ENCODE measurements around the gene C12orf50.
A peak's percentile ranks its signal among the peaks of the same experiment; 100 is the strongest.
"Not testable (repeated sequence)": the region's sequence is repeated elsewhere in the genome, so short reads cannot be mapped to it uniquely, and the experiment has no call there.

Gene C12orf50

GRCh38 chr12:88035907-88036289, 6.7 kb upstream of the C12orf50 start:
- Histone ChIP-seq H3K27ac (ENCODE audit: low read depth, low read length) (no peak overlapping the region), H3K4me3 (ENCODE audit: low read depth, low read length) (peak overlapping the region; percentile 96), H3K36me3 (ENCODE audit: control insufficient read depth, insufficient read depth, low read length) (peaks cover 8% of the 10 kb centered on the region; the same call in 1 of the 2 replicates), H3K4me1 (ENCODE audit: control insufficient read depth, insufficient read depth, low read length) (peaks cover 25% of the 10 kb centered on the region), H3K27me3 (ENCODE audit: control insufficient read depth, insufficient read depth, low read length) (no peaks in the 10 kb centered on the region), H3K9me3 (ENCODE audit: control insufficient read depth, insufficient read depth, low read length) (no peaks in the 10 kb centered on the region), H3K9ac (ENCODE audit: low read depth, low read length) (peak overlapping the region; percentile 79)

GRCh38 chr12:88035271-88035906, 6.2 kb upstream of the C12orf50 start:
- peaks cover 25% of the 10 kb centered on the region for H3K4me1 ChIP-seq (ENCODE audit: control insufficient read depth, insufficient read depth, low read length)

DNA sequence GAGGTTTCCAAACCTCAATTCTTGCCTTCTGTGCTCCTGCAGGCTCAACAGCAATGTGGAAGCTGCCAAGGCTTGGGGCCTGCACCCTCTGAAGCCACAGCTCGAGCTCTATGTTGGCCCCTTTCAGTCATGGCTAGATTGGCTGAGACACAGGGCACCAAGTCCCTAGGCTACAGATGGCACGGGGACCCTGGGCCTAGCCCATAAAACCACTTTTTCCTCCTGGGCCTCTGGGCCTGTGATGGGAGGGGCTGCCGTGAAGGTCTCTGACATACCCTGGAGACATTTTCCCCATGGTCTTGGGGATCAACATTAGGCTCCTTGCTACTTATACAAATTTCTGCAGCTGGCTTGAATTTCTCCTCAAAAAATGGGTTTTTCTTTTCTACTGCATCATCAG, 2.0 kb upstream of the C12orf50 start:
- not testable (repeated sequence) for H3K9ac ChIP-seq (ENCODE audit: low read depth, low read length); H3K4me1 ChIP-seq (ENCODE audit: control insufficient read depth, insufficient read depth, low read length); H3K9me3 ChIP-seq (ENCODE audit: control insufficient read depth, insufficient read depth, low read length); H3K27ac ChIP-seq (ENCODE audit: low read depth, low read length); H3K4me3 ChIP-seq (ENCODE audit: low read depth, low read length); H3K36me3 ChIP-seq (ENCODE audit: control insufficient read depth, insufficient read depth, low read length); H3K27me3 ChIP-seq (ENCODE audit: control insufficient read depth, insufficient read depth, low read length)

More at GRCh38 chr12:88035271-88035906, 6.2 kb upstream of the C12orf50 start:
- Histone ChIP-seq H3K27ac (ENCODE audit: low read depth, low read length) (peak overlapping the region; percentile 26), H3K36me3 (ENCODE audit: control insufficient read depth, insufficient read depth, low read length) (peaks cover 4% of the 10 kb centered on the region; the same call in 1 of the 2 replicates), H3K27me3 (ENCODE audit: control insufficient read depth, insufficient read depth, low read length) (no peaks in the 10 kb centered on the region), H3K4me3 (ENCODE audit: low read depth, low read length) (peak overlapping the region; percentile 96), H3K9me3 (ENCODE audit: control insufficient read depth, insufficient read depth, low read length) (no peaks in the 10 kb centered on the region), H3K9ac (ENCODE audit: low read depth, low read length) (peak overlapping the region; percentile 79)

- Histone ChIP-seq H3K9me3 (ENCODE audit: control insufficient read depth, insufficient read depth, low read length) (no peaks in the 10 kb centered on the region), H3K4me1 (ENCODE audit: control insufficient read depth, insufficient read depth, low read length) (no peaks in the 10 kb centered on the region), H3K4me3 (ENCODE audit: low read depth, low read length) (no peak overlapping the region), H3K9ac (ENCODE audit: low read depth, low read length) (no peak overlapping the region), H3K27me3 (ENCODE audit: control insufficient read depth, insufficient read depth, low read length) (no peaks in the 10 kb centered on the region), H3K36me3 (ENCODE audit: control insufficient read depth, insufficient read depth, low read length) (no peaks in the 10 kb centered on the region), H3K27ac (ENCODE audit: low read depth, low read length) (no peak overlapping the region)
Observed at GRCh38 chr12:88026196-88026595, 3.0 kb downstream of the C12orf50 start.

- Histone ChIP-seq H3K27me3 (ENCODE audit: control insufficient read depth, insufficient read depth, low read length) (no peaks in the 10 kb centered on the region), H3K4me1 (ENCODE audit: control insufficient read depth, insufficient read depth, low read length) (no peaks in the 10 kb centered on the region), H3K36me3 (ENCODE audit: control insufficient read depth, insufficient read depth, low read length) (no peaks in the 10 kb centered on the region), H3K27ac (ENCODE audit: low read depth, low read length) (no peak overlapping the region), H3K9ac (ENCODE audit: low read depth, low read length) (no peak overlapping the region), H3K9me3 (ENCODE audit: control insufficient read depth, insufficient read depth, low read length) (peaks cover 14% of the 10 kb centered on the region; the same call in 1 of the 2 replicates), H3K4me3 (ENCODE audit: low read depth, low read length) (no peak overlapping the region)
Observed at GRCh38 chr12:88017964-88018363, 11.2 kb downstream of the C12orf50 start.

GRCh38 chr12:88015825-88016224, 13.4 kb downstream of the C12orf50 start:
- H3K36me3 ChIP-seq (ENCODE audit: control insufficient read depth, insufficient read depth, low read length) = no peaks in the 10 kb centered on the region
- H3K4me3 ChIP-seq (ENCODE audit: low read depth, low read length) = no peak overlapping the region
- H3K4me1 ChIP-seq (ENCODE audit: control insufficient read depth, insufficient read depth, low read length) = no peaks in the 10 kb centered on the region
- no peak overlapping the region for H3K9ac ChIP-seq (ENCODE audit: low read depth, low read length)
- no peak overlapping the region for H3K27ac ChIP-seq (ENCODE audit: low read depth, low read length)
- H3K27me3 ChIP-seq (ENCODE audit: control insufficient read depth, insufficient read depth, low read length) = no peaks in the 10 kb centered on the region
- H3K9me3 ChIP-seq (ENCODE audit: control insufficient read depth, insufficient read depth, low read length) = peaks cover 14% of the 10 kb centered on the region; the same call in 1 of the 2 replicates

GRCh38 chr12:88011755-88012154, 17.4 kb downstream of the C12orf50 start:
- no peak overlapping the region for H3K4me3 ChIP-seq (ENCODE audit: low read depth, low read length)
- H3K9me3 ChIP-seq (ENCODE audit: control insufficient read depth, insufficient read depth, low read length) = no peaks in the 10 kb centered on the region
- H3K36me3 ChIP-seq (ENCODE audit: control insufficient read depth, insufficient read depth, low read length) = no peaks in the 10 kb centered on the region
- H3K4me1 ChIP-seq (ENCODE audit: control insufficient read depth, insufficient read depth, low read length) = no peaks in the 10 kb centered on the region
- H3K27me3 ChIP-seq (ENCODE audit: control insufficient read depth, insufficient read depth, low read length) = no peaks in the 10 kb centered on the region
- no peak overlapping the region for H3K9ac ChIP-seq (ENCODE audit: low read depth, low read length)
- H3K27ac ChIP-seq (ENCODE audit: low read depth, low read length) = no peak overlapping the region

GRCh38 chr12:88006351-88006750, 22.9 kb downstream of the C12orf50 start:
- Histone ChIP-seq H3K9ac (ENCODE audit: low read depth, low read length) (no peak overlapping the region), H3K4me3 (ENCODE audit: low read depth, low read length) (no peak overlapping the region), H3K4me1 (ENCODE audit: control insufficient read depth, insufficient read depth, low read length) (no peaks in the 10 kb centered on the region), H3K9me3 (ENCODE audit: control insufficient read depth, insufficient read depth, low read length) (no peaks in the 10 kb centered on the region), H3K36me3 (ENCODE audit: control insufficient read depth, insufficient read depth, low read length) (no peaks in the 10 kb centered on the region), H3K27me3 (ENCODE audit: control insufficient read depth, insufficient read depth, low read length) (no peaks in the 10 kb centered on the region), H3K27ac (ENCODE audit: low read depth, low read length) (no peak overlapping the region)

DNA sequence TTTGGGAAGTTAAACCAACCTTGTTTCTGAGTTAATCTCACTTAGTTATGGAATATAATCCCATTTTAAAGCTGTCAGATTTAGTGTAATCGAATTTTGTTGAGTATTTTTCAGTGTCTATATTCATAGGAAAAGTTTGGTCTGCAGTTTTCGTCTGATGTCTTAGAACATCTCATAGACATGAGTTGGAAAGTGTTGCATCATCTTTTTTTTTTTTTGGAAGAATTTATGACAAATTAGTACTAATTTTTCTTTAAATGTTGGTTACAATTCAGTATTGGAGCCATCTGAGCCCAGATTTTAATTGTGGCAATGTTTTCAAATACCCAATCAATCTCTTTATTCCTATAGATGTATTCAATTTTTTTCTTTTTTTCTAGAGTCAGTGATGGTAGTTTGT, 27.9 kb downstream of the C12orf50 start:
- H3K36me3 ChIP-seq (ENCODE audit: control insufficient read depth, insufficient read depth, low read length) = no peaks in the 10 kb centered on the region

GRCh38 chr12:87995581-87996178, 33.5 kb downstream of the C12orf50 start:
- no peaks in the 10 kb centered on the region for H3K36me3 ChIP-seq (ENCODE audit: control insufficient read depth, insufficient read depth, low read length)
- no peak overlapping the region for H3K4me3 ChIP-seq (ENCODE audit: low read depth, low read length)
- H3K27ac ChIP-seq (ENCODE audit: low read depth, low read length) = no peak overlapping the region
- no peak overlapping the region for H3K9ac ChIP-seq (ENCODE audit: low read depth, low read length)
- H3K9me3 ChIP-seq (ENCODE audit: control insufficient read depth, insufficient read depth, low read length) = no peaks in the 10 kb centered on the region
- no peaks in the 10 kb centered on the region for H3K4me1 ChIP-seq (ENCODE audit: control insufficient read depth, insufficient read depth, low read length)
- no peaks in the 10 kb centered on the region for H3K27me3 ChIP-seq (ENCODE audit: control insufficient read depth, insufficient read depth, low read length)

More for the DNA sequence above, 27.9 kb downstream of the C12orf50 start:
- Histone ChIP-seq H3K9ac (ENCODE audit: low read depth, low read length) (no peak overlapping the region), H3K4me1 (ENCODE audit: control insufficient read depth, insufficient read depth, low read length) (no peaks in the 10 kb centered on the region), H3K4me3 (ENCODE audit: low read depth, low read length) (no peak overlapping the region), H3K9me3 (ENCODE audit: control insufficient read depth, insufficient read depth, low read length) (no peaks in the 10 kb centered on the region), H3K27me3 (ENCODE audit: control insufficient read depth, insufficient read depth, low read length) (no peaks in the 10 kb centered on the region), H3K27ac (ENCODE audit: low read depth, low read length) (no peak overlapping the region)

- Histone ChIP-seq H3K4me1 (ENCODE audit: control insufficient read depth, insufficient read depth, low read length) (no peaks in the 10 kb centered on the region), H3K27ac (ENCODE audit: low read depth, low read length) (no peak overlapping the region), H3K4me3 (ENCODE audit: low read depth, low read length) (no peak overlapping the region), H3K27me3 (ENCODE audit: control insufficient read depth, insufficient read depth, low read length) (no peaks in the 10 kb centered on the region), H3K9ac (ENCODE audit: low read depth, low read length) (no peak overlapping the region), H3K36me3 (ENCODE audit: control insufficient read depth, insufficient read depth, low read length) (no peaks in the 10 kb centered on the region), H3K9me3 (ENCODE audit: control insufficient read depth, insufficient read depth, low read length) (no peaks in the 10 kb centered on the region)
Observed at GRCh38 chr12:87991483-87991882, 37.7 kb downstream of the C12orf50 start.

All from HUES48 (cell line).